SU-DHL-6 (cell line): ENCODE results near the gene DST.

Experiments
- H2AFZ ChIP-seq: fragments of 200-600 bp; sonication (generic); 2 replicates; pipeline ENCODE4 v1.6.1; 2014; ENCODE audit warnings: low read depth, mild to moderate bottlenecking, moderate library complexity, mixed read lengths, antibody characterized with exemption, low read length; ENCODE audit not compliant: severe bottlenecking
- H3F3A ChIP-seq: fragments of 200-600 bp; shearing (Covaris generic); 2 replicates; pipeline ENCODE4 v1.6.0; 2016; ENCODE audit warnings: antibody characterized with exemption, mild to moderate bottlenecking; ENCODE audit not compliant: insufficient read depth
- H3K27ac ChIP-seq: fragments of 200-600 bp; sonication (generic); 2 replicates; pipeline ENCODE4 v1.5.1; 2016; ENCODE audit warnings: low read depth, mild to moderate bottlenecking, low read length, moderate library complexity, mixed read lengths
- H3K27me3 ChIP-seq: fragments of 200-600 bp; sonication (generic), shearing (Covaris generic); 2 replicates; pipeline ENCODE4 v1.6.0; 2014; ENCODE audit warnings: mild to moderate bottlenecking, low read length
- H3K36me3 ChIP-seq: fragments of 200-600 bp; sonication (generic); 2 replicates; pipeline ENCODE4 v1.6.1; 2014; ENCODE audit warnings: mild to moderate bottlenecking, low read length, mixed read lengths
- H3K4me2 ChIP-seq: fragments of 300-600, 200-600 bp; shearing (Covaris generic), sonication (generic); 2 replicates; pipeline ENCODE4 v1.6.0; 2014; ENCODE audit warnings: low read length, low read depth, mild to moderate bottlenecking; ENCODE audit not compliant: poor library complexity, severe bottlenecking
- H3K4me3 ChIP-seq: fragments of 200-600 bp; sonication (generic); 2 replicates; pipeline ENCODE4 v1.5.1; 2014; ENCODE audit warnings: antibody characterized with exemption, low read length, mild to moderate bottlenecking, mixed read lengths; ENCODE audit not compliant: insufficient read depth, poor library complexity, severe bottlenecking
- H3K79me2 ChIP-seq: fragments of 200-600 bp; sonication (generic); 2 replicates; pipeline ENCODE4 v1.6.1; 2014; ENCODE audit warnings: mild to moderate bottlenecking, low read length, moderate library complexity; ENCODE audit not compliant: insufficient read depth
- H3K9ac ChIP-seq: fragments of 200-600 bp; sonication (generic); 2 replicates; pipeline ENCODE4 v1.7.0; 2014; ENCODE audit warnings: mild to moderate bottlenecking, low read length
- H3K9me2 ChIP-seq: fragments of 200-600 bp; sonication (generic); replicated peaks from 2 replicates; pipeline ENCODE4 v1.6.1; 2014; ENCODE audit warnings: low read length; ENCODE audit not compliant: insufficient read depth
- H3K9me3 ChIP-seq: fragments of 200-600 bp; sonication (generic); 2 replicates; pipeline ENCODE4 v1.6.1; 2014; ENCODE audit warnings: low read length, mixed read lengths; ENCODE audit not compliant: insufficient read depth
- H4K20me1 ChIP-seq: fragments of 200-600 bp; sonication (generic); 2 replicates; pipeline ENCODE4 v1.6.1; 2014; ENCODE audit warnings: low read depth, mild to moderate bottlenecking, antibody characterized with exemption, low read length, moderate library complexity, mixed read lengths
- EZH2phosphoT487 ChIP-seq: fragments of 200-600 bp; sonication (generic), shearing (Covaris generic); conservative IDR thresholded peaks from 2 replicates; pipeline ENCODE4 v1.6.1; 2018; ENCODE audit warnings: mild to moderate bottlenecking, antibody characterized with exemption, low read length, moderate library complexity, mixed read lengths
- TF ChIP-seq, protein P1 (sequence below): fragments of 200-600 bp; sonication (generic); IDR thresholded peaks from one replicate; pipeline ENCODE4 v1.5.1; 2017; ENCODE audit warnings: antibody characterized with exemption, mild to moderate bottlenecking, low read length, moderate library complexity; ENCODE audit not compliant: insufficient read depth, poor library complexity, severe bottlenecking

Gene DST

DNA sequence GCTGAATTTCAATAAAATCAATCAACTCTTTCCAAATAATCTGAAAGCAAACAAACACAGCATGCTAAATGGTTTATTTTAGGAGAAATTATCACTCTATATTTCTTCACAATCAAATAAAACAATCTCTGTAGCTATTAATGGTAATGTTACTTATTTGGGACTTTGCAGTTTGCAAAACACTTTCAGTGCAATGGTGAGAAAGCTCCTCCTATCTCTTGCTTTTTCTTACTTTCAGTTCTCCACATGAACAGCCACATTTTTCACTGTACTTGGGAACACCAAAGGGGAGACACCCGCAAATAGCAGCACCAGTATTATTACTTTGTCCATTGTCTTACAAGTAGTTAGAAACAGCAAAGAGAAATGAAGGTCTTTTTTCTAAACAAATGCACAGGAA, 92.4 kb downstream of the DST start:
- H3K27me3 ChIP-seq = no peaks in the 10 kb centered on the region
- H4K20me1 ChIP-seq = no peaks in the 10 kb centered on the region
- TF ChIP-seq EZH2phosphoT487 = no peak
- TF ChIP-seq, protein P1, sequence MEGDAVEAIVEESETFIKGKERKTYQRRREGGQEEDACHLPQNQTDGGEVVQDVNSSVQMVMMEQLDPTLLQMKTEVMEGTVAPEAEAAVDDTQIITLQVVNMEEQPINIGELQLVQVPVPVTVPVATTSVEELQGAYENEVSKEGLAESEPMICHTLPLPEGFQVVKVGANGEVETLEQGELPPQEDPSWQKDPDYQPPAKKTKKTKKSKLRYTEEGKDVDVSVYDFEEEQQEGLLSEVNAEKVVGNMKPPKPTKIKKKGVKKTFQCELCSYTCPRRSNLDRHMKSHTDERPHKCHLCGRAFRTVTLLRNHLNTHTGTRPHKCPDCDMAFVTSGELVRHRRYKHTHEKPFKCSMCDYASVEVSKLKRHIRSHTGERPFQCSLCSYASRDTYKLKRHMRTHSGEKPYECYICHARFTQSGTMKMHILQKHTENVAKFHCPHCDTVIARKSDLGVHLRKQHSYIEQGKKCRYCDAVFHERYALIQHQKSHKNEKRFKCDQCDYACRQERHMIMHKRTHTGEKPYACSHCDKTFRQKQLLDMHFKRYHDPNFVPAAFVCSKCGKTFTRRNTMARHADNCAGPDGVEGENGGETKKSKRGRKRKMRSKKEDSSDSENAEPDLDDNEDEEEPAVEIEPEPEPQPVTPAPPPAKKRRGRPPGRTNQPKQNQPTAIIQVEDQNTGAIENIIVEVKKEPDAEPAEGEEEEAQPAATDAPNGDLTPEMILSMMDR = no peak
- no peaks in the 10 kb centered on the region for H3F3A ChIP-seq
- H2AFZ ChIP-seq = no peak overlapping the region
- no peak overlapping the region for H3K27ac ChIP-seq
- no peaks in the 10 kb centered on the region for H3K9me3 ChIP-seq
- H3K9me2 ChIP-seq = no peaks in the 10 kb centered on the region
- no peak overlapping the region for H3K4me2 ChIP-seq
- H3K79me2 ChIP-seq = no peaks in the 10 kb centered on the region
- no peaks in the 10 kb centered on the region for H3K36me3 ChIP-seq
- no peak overlapping the region for H3K4me3 ChIP-seq
- no peak overlapping the region for H3K9ac ChIP-seq

DNA sequence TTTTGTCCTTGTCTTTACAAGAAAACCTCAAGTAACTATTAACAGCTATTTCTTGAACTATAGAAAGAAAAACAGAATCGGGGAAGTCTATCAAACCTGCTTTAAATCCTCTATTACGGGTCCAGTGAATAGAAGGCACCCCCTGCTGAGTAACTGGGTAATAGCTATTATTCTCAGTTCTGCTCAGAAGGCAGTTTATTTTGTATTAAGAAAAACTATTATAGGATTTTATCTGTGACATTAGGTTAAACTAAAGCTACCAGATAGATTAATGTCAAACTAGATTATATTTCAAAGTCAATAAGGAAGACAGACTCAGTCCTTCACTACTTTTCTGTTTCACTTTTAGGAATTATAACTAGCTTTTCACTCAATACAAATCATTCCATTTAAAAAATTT, 93.7 kb downstream of the DST start:
- H3K4me3 ChIP-seq = no peak overlapping the region
- H3K27ac ChIP-seq = no peak overlapping the region
- no peaks in the 10 kb centered on the region for H4K20me1 ChIP-seq

DNA sequence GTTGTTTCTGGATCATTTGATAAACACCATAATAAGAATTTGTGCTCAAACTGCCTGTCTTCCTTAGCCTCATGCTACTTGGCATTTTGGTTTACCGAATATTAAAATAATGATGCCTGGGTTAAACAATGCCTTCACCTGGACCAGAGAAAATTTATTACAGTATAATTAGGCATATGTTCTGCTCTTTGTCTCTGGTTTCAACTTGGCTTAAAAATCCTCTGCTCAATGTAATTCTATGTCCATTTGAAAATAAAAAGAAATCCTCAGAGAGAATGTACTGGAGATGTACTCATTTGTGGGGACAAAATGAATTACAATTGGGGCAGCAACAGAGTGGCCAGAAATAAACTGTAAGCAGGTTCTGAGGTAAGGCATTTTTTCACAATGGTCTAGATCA, 95.0 kb downstream of the DST start:
- H2AFZ ChIP-seq = no peak overlapping the region
- no peak overlapping the region for H3K27ac ChIP-seq
- no peaks in the 10 kb centered on the region for H3F3A ChIP-seq

More for the DNA sequence above, 93.7 kb downstream of the DST start:
- no peaks in the 10 kb centered on the region for H3K36me3 ChIP-seq
- H3F3A ChIP-seq = no peaks in the 10 kb centered on the region
- no peaks in the 10 kb centered on the region for H3K79me2 ChIP-seq
- no peaks in the 10 kb centered on the region for H3K9me2 ChIP-seq
- no peaks in the 10 kb centered on the region for H3K27me3 ChIP-seq
- no peak overlapping the region for H3K4me2 ChIP-seq
- no peak overlapping the region for H2AFZ ChIP-seq
- H3K9me3 ChIP-seq = no peaks in the 10 kb centered on the region
- no peak overlapping the region for H3K9ac ChIP-seq
- TF ChIP-seq, protein P1 = no peak
- no peak for TF ChIP-seq EZH2phosphoT487

More for the DNA sequence above, 95.0 kb downstream of the DST start:
- no peak overlapping the region for H3K4me3 ChIP-seq
- H3K9me2 ChIP-seq = no peaks in the 10 kb centered on the region
- no peaks in the 10 kb centered on the region for H3K9me3 ChIP-seq
- no peaks in the 10 kb centered on the region for H4K20me1 ChIP-seq
- H3K79me2 ChIP-seq = no peaks in the 10 kb centered on the region
- no peaks in the 10 kb centered on the region for H3K36me3 ChIP-seq
- TF ChIP-seq, protein P1 = no peak
- TF ChIP-seq EZH2phosphoT487 = no peak
- no peak overlapping the region for H3K9ac ChIP-seq
- H3K27me3 ChIP-seq = no peaks in the 10 kb centered on the region
- H3K4me2 ChIP-seq = no peak overlapping the region
